GM19328 (cell line): ENCODE measurements around the gene PEAR1.

Source experiments
- ATAC-seq: cut with Tn5 transposase; IDR thresholded peaks from one replicate; pipeline ENCODE4 v1.9.1; 2021; ENCODE audit warnings: mild to moderate bottlenecking, moderate library complexity; ENCODE audit not compliant: unreplicated experiment

Gene PEAR1

GRCh38 chr1:156881101-156881500 is 12.4 kb upstream of the PEAR1 start:
- no peak for ATAC-seq

- ATAC-seq, result no peak
Observed at GRCh38 chr1:156881663-156882062, 11.9 kb upstream of the PEAR1 start.

- no peak for ATAC-seq
Observed at GRCh38 chr1:156882543-156882942, 11.0 kb upstream of the PEAR1 start.

GRCh38 chr1:156883919-156884318 is 9.6 kb upstream of the PEAR1 start:
- no peak for ATAC-seq

GRCh38 chr1:156884560-156885184 is 8.8 kb upstream of the PEAR1 start:
- no peak for ATAC-seq

GRCh38 chr1:156885314-156885713 is 8.2 kb upstream of the PEAR1 start:
- ATAC-seq, result no peak

- ATAC-seq, result no peak
Observed at GRCh38 chr1:156885880-156886355, 7.6 kb upstream of the PEAR1 start.

GRCh38 chr1:156886583-156887281 is 6.8 kb upstream of the PEAR1 start:
- ATAC-seq, result no peak

- ATAC-seq, result no peak
Observed at GRCh38 chr1:156887317-156887716, 6.2 kb upstream of the PEAR1 start.

GRCh38 chr1:156887734-156888133 is 5.8 kb upstream of the PEAR1 start:
- ATAC-seq, result no peak

GRCh38 chr1:156889802-156890580 is 3.5 kb upstream of the PEAR1 start:
- no peak for ATAC-seq

- peak; percentile 57 for ATAC-seq
Observed at GRCh38 chr1:156892190-156893047, 1.1 kb upstream of the PEAR1 start.

GRCh38 chr1:156894001-156894400 is 483 bp downstream of the PEAR1 start:
- ATAC-seq, result no peak

- no peak for ATAC-seq
Observed at GRCh38 chr1:156894711-156895454, 1.4 kb downstream of the PEAR1 start.

GRCh38 chr1:156895455-156895812 is 1.9 kb downstream of the PEAR1 start:
- no peak for ATAC-seq

- ATAC-seq, result no peak
Observed at GRCh38 chr1:156895927-156896326, 2.4 kb downstream of the PEAR1 start.

- no peak for ATAC-seq
Observed at GRCh38 chr1:156896490-156897033, 3.0 kb downstream of the PEAR1 start.

GRCh38 chr1:156897078-156897825 is 3.7 kb downstream of the PEAR1 start:
- no peak for ATAC-seq

- ATAC-seq, result no peak
Observed at GRCh38 chr1:156898161-156898566, 4.6 kb downstream of the PEAR1 start.
